ENCODE results near the gene CDK17. TPM values are rescaled to one million over a fixed set of nuclear protein-coding genes. Genes with fewer than 3 reads are reported as not detected.

Gene CDK17
- total and polyA plus RNA-seq, 9 of the 15 experiments (the other 6 are each of a cell fraction or from before 2014, with no cell fraction given) = 4.8 to 39.3 (median 21.6) TPM

DNA sequence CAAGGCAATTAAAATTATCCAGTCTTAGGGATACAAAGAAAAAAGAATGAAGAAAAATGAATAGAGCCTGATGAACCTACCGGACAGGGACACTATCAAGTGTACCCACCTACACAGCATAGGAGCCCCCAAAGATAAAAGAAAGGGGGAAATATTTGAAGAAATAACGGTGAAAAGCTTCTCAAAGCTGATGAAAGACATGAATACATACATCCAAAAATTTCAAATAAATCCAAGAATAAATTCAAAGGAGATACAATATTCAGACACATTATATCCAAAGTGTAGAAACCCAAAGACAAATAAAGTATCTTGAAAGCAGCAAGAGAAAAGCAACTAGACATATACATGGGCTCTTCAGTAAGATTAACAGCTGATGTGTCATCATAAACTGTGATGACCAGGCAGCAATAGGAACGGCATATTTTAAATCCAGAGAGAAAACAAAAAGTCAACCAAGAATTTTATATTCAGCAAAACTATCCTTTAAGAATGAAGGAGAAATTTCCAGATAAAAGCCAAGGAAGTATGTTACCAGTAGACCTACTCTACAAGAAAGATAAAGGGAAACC is 56.0 kb downstream of the CDK17 start:
- no TSS peak for BruUV-seq (replicated peaks)
- ChIA-PET POLR2A (interaction anchor here (1.2 kb wide), 1 partner anchor 8 kb away, joined by 4 read pairs; no protein-coding TSS in a partner anchor), CTCF (ENCODE audit: low intra/inter-chr PET ratio) (no interaction called here)
- peaks cover 87% of the 10 kb centered on the region for H3K79me2 ChIP-seq (ENCODE audit: control insufficient read depth, insufficient read depth, low read length)
- no peak overlapping the region for H2AFZ ChIP-seq (ENCODE audit: low read depth, low read length)
- in situ Hi-C loops (cut with MboI) = no loop called here
- no peak overlapping the region for H3K4me3 ChIP-seq
- FAIRE-seq (no peak), DNase-seq (ENCODE audit: extremely low read depth in 1 of 4, low spot score in 3 of 4) (no peak), ATAC-seq (no peak)
- H4K20me1 ChIP-seq (replicated peaks; ENCODE audit: control insufficient read depth, insufficient read depth, low read length) = no peaks in the 10 kb centered on the region
- WGBS (ENCODE audit: insufficient coverage, low coverage, missing lambda C conversion rate) = 71% methylated on average over 3 of the region's 3 CpGs
- intact Hi-C loops (cut with micrococcal nuclease) = no loop called here
- no peaks in the 10 kb centered on the region; a peak in 1 of 5 replicates for H3K4me1 ChIP-seq (replicated peaks in 1 of 2; ENCODE audit: control insufficient read depth in 2 of 2, insufficient read depth in 2 of 2, low read length in 2 of 2)
- H3K36me3 ChIP-seq (ENCODE audit: control insufficient read depth, insufficient read depth, low read length) = peaks cover 4% of the 10 kb centered on the region; the same call in 2 of the 3 replicates
- peaks cover 13% of the 10 kb centered on the region for H3K9me3 ChIP-seq (replicated peaks; ENCODE audit: control insufficient read depth, insufficient read depth, low read depth, low read length)
- H3K9ac ChIP-seq (ENCODE audit: insufficient read depth in 1 of 2, low read depth in 2 of 2, low read length in 2 of 2) = no peak overlapping the region
- H3K9me1 ChIP-seq (ENCODE audit: control insufficient read depth, insufficient read depth, low read length) = no peaks in the 10 kb centered on the region
- no peak overlapping the region for H3K4me2 ChIP-seq (ENCODE audit: insufficient read depth, low read length)
- H3K27ac ChIP-seq (ENCODE audit: extremely low read depth, low read depth, low read length) = no peak overlapping the region
- H3K27me3 ChIP-seq (ENCODE audit: control insufficient read depth in 2 of 2, insufficient read depth in 2 of 2, low read length in 2 of 2) = no peaks in the 10 kb centered on the region
- TF ChIP-seq ATF7 (IDR thresholded peaks at IDR 0.05) (no peak), XRCC3 (IDR thresholded peaks at IDR 0.05) (peak; percentile 88), CBX5 (IDR thresholded peaks at IDR 0.05; ENCODE audit: borderline replicate concordance, low read depth) (peak; percentile 66), CBX2 (IDR thresholded peaks at IDR 0.05; ENCODE audit: insufficient read depth, low read length, poor library complexity, severe bottlenecking) (no peak), THRAP3 (IDR thresholded peaks at IDR 0.05; ENCODE audit: borderline replicate concordance) (no peak), ZNF316 (IDR thresholded peaks at IDR 0.05) (peak; percentile 48), ZFP1 (CRISPR knock-in tag; IDR thresholded peaks at IDR 0.05) (peak; percentile 82), CBX3 (IDR thresholded peaks at IDR 0.05; ENCODE audit: borderline replicate concordance in 1 of 2, low read length in 2 of 2) (peak in 1 of 2 experiments; percentile 98; a peak in 2 of 3 replicates), GABPB2 (CRISPR knock-in tag; conservative IDR thresholded peaks at IDR 0.05) (no peak), EZH2 (IDR thresholded peaks at IDR 0.05; ENCODE audit: borderline replicate concordance, low read depth, low read length) (no peak), SAFB2 (IDR thresholded peaks at IDR 0.05; ENCODE audit: borderline replicate concordance, low read depth, low read length, severe bottlenecking) (no peak), SPI1 (IDR thresholded peaks at IDR 0.05; ENCODE audit: borderline replicate concordance, low read depth, low read length) (no peak), ZNF699 (CRISPR knock-in tag; IDR thresholded peaks at IDR 0.05; ENCODE audit: insufficient replicate concordance) (no peak), MAFG (tag; conservative IDR thresholded peaks at IDR 0.05) (peak; percentile 64), ZNF282 (CRISPR knock-in tag; IDR thresholded peaks at IDR 0.05) (no peak), EP400 (IDR thresholded peaks at IDR 0.05) (no peak), HMG20A (CRISPR knock-in tag; conservative IDR thresholded peaks at IDR 0.05) (no peak), CTBP1 (IDR thresholded peaks at IDR 0.05; ENCODE audit: borderline replicate concordance) (no peak), KDM1A (IDR thresholded peaks at IDR 0.05) (peak in 1 of 2 experiments; percentile 28; a peak in 1 of 4 replicates), TRIM28 (IDR thresholded peaks at IDR 0.05) (peak; percentile 96)
- TF ChIP-seq, protein P1, sequence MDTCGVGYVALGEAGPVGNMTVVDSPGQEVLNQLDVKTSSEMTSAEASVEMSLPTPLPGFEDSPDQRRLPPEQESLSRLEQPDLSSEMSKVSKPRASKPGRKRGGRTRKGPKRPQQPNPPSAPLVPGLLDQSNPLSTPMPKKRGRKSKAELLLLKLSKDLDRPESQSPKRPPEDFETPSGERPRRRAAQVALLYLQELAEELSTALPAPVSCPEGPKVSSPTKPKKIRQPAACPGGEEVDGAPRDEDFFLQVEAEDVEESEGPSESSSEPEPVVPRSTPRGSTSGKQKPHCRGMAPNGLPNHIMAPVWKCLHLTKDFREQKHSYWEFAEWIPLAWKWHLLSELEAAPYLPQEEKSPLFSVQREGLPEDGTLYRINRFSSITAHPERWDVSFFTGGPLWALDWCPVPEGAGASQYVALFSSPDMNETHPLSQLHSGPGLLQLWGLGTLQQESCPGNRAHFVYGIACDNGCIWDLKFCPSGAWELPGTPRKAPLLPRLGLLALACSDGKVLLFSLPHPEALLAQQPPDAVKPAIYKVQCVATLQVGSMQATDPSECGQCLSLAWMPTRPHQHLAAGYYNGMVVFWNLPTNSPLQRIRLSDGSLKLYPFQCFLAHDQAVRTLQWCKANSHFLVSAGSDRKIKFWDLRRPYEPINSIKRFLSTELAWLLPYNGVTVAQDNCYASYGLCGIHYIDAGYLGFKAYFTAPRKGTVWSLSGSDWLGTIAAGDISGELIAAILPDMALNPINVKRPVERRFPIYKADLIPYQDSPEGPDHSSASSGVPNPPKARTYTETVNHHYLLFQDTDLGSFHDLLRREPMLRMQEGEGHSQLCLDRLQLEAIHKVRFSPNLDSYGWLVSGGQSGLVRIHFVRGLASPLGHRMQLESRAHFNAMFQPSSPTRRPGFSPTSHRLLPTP (IDR thresholded peaks at IDR 0.05; ENCODE audit: borderline replicate concordance, extremely low read depth, insufficient read length) = no peak
- TF ChIP-seq, protein P2, sequence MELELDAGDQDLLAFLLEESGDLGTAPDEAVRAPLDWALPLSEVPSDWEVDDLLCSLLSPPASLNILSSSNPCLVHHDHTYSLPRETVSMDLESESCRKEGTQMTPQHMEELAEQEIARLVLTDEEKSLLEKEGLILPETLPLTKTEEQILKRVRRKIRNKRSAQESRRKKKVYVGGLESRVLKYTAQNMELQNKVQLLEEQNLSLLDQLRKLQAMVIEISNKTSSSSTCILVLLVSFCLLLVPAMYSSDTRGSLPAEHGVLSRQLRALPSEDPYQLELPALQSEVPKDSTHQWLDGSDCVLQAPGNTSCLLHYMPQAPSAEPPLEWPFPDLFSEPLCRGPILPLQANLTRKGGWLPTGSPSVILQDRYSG (tag; conservative IDR thresholded peaks at IDR 0.05; ENCODE audit: low read depth) = no peak

Measured in K562 (cell line).